HG03442 (cell line): ENCODE measurements around the gene MCTP2.

Experiments used
- ATAC-seq: cut with Tn5 transposase; IDR thresholded peaks from one replicate; pipeline ENCODE4 v1.9.1; 2021; ENCODE audit warnings: mild to moderate bottlenecking, moderate library complexity; ENCODE audit not compliant: unreplicated experiment

The MCTP2 gene

GRCh38 chr15:94432279-94432678 is 200.9 kb downstream of the MCTP2 start:
- no peak for ATAC-seq

GRCh38 chr15:94439158-94439557 is 207.8 kb downstream of the MCTP2 start:
- no peak for ATAC-seq

DNA sequence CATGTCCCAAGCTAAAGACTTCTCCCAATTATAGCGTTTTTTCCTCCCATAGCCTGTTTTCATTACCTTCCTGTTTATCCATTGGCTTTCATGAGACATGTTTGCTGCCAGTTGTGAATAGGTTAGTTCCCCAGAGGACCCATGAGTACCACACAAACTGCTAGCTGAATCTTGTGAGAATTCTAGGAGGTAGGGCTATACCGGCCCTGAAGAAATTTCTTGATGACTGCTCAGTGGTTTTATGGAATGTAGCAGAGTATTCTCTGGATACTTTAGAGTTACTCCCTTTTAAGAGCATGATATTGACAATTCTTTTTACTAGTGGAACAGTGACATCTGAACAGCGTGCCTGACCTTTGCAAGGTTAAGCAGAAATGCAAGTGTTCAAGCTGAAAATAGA is 210.4 kb downstream of the MCTP2 start:
- no peak for ATAC-seq

DNA sequence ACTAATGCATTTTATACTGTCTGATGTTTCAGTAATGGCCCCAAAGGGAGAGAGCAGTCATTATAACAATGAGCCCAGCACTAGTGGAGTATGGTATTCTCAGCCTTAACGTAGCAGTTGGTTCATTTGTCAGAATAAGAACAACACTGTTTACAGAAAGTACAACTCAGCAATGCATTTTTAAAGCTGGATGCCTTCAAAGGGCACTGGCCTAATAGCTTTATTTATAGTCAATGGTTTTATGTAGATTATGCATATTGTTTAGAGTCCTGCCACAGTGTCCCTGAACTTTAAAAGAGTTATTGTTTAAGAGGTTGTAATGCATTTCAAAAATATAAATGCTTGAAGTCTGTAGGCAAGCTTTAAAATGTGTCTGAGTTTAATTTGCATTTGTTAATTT is 211.1 kb downstream of the MCTP2 start:
- no peak for ATAC-seq

DNA sequence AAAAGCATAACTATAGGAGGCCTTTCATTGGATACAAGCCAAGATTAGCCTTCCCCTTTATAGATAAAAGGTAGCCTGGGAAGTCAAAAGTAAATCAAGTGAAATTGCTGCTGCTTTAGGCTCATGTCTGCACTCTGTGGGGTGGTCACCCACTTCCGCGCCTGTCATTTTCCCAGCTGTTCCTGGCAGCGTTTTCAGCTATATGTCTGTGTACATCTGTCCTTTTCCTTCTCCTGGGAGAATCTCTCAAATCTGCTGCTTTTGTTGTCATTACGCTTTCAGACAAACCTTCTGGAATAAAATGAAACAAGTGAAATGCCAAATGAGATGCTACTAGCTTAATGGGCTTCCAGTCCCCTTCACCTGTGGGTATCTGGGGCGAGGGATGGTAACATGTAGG is 211.8 kb downstream of the MCTP2 start:
- no peak for ATAC-seq

GRCh38 chr15:94445566-94446160 is 214.3 kb downstream of the MCTP2 start:
- ATAC-seq, result no peak

DNA sequence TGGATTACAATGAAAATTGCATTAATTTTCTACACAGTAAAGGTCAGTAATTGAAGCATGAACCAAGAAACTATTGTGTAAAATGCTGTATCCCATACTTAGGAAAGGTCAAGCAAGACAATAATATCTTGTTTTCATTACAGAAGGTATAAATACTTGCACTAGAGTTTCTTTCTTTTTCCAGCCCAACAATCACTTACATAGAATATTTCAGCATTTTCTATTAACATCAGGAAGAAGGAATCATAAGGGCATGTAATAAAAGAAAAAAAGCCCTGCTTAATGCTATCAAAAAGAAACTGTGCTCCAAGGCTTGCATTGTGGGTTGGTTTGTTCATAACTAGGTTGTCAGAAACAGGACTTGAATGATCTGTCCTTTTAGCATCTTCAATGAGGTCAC is 215.1 kb downstream of the MCTP2 start:
- no peak for ATAC-seq

GRCh38 chr15:94451466-94451865 is 220.1 kb downstream of the MCTP2 start:
- ATAC-seq, result no peak

DNA sequence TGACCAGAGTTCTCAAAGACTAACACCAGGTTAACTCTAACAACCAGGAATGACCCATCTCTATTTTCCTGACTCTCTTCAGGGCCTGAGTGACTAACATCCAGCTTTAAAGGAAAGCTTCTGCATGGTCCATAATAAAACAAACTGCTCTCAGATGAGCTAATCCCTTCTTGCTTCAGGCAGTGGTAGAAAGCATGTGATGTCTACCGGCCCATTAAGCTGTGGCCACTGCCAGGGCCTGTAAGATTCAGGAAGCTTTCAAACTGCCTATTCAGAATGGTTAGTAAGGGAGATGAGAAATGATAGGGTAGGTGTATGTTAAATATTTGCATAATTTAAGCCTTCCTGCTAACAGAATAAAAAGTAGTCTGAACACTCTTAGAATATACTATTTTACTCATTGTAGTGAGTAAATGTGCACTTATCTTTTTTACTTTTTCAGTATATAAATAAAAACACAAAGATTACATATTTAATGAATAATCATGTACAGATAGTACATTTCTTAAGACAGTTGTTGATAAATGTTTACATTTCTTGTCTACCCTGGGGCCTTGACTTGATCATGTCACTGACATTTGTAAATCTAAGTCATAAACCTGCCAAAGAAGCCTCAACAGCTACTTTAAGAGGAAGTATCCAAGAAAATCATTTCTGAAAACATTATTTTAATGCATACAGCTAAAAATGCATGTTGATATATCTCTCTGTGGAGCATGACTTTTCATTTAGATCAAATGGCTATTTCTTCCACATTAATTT is 222.0 kb downstream of the MCTP2 start:
- no peak for ATAC-seq

DNA sequence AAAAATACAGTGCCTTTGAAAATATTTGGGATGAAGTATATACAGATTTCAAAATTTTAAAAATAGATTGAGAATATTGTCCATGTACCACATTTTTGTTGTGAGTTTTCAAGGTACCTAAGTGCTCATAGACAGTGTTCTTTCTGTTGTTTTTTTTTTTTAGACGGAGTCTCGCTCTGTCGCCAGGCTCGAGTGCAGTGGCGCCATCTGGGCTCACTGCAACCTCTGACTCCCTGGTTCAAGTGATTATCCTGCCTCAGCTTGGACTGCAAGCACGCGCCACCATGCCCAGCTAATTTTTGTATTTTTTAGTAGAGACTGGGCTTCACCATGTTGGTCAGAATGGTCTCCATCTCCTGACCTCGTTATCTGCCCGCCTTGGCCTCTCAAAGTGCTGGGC is 223.9 kb downstream of the MCTP2 start:
- ATAC-seq, result no peak

DNA sequence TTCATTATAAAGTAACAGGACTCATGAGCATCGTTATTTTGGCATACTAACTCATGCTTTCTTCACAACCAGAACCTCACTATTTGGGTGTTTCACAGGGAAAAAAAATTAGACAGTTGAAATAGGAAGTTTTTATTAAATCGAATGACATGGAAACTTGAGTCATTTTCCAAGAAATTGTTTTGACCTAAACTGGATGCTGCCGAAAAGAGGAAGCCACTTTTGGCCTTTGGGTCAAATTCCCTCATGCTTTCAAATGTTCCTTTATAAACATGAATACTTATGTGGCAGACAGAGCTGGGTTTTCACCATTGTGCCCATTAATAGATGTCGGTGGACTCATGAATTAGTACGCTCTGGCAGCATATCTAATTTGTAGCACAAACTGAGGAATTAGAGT is 224.9 kb downstream of the MCTP2 start:
- no peak for ATAC-seq

GRCh38 chr15:94457661-94458060 is 226.3 kb downstream of the MCTP2 start:
- ATAC-seq, result no peak

- ATAC-seq, result no peak
These were observed 229.3 kb downstream of the MCTP2 start for GRCh38 chr15:94460624-94461023.

GRCh38 chr15:94467034-94467433 is 235.7 kb downstream of the MCTP2 start:
- ATAC-seq, result no peak

DNA sequence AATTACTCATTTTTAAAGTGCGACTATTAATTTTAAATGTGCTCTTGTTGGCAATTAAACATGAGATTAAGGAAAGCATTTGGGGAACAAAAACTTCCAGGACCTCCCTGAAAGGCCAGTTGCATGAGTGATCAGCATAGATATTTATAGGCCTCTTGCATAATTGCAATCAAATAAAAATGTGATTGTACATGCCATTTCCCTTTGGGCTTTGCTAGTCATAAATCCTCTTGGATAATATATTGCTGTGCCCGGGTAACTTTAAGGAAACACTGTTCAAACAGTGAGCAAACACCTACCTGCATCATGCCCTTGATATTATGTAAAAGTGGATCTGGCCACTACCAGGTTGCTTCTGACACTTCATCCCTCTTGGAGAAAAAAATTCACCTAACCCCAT is 239.1 kb downstream of the MCTP2 start:
- no peak for ATAC-seq

- ATAC-seq, result no peak
These were observed 245.3 kb downstream of the MCTP2 start for GRCh38 chr15:94476686-94477085.

- ATAC-seq, result no peak
These were observed 246.7 kb downstream of the MCTP2 start for GRCh38 chr15:94477913-94478553.

- no peak for ATAC-seq
These were observed 247.4 kb downstream of the MCTP2 start for GRCh38 chr15:94478763-94479162.

DNA sequence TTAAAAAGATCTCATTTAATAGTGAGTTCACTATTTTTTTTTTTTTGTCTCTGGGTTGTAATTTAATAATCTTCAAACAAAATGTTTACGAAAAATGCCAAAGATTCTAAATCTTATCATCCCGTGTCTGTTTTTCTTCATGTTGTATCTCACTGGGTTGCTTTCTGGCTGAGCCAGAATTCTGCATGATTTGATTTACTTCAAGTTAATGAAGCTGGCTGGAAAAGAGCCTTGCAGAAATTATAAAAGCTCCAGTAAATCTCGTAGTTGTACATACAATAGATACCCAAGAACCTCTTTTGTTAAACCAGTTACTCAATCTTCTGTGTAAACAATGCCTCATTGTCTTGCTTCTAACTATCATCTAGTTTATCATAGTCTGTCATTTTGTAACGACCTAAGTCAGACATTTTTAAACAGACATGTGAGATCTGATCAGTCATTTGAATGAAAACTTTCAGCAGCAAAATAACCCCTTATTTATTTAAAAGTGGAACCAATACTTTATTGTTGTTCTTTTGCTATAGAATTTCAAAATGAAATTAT is 249.0 kb downstream of the MCTP2 start:
- no peak for ATAC-seq

DNA sequence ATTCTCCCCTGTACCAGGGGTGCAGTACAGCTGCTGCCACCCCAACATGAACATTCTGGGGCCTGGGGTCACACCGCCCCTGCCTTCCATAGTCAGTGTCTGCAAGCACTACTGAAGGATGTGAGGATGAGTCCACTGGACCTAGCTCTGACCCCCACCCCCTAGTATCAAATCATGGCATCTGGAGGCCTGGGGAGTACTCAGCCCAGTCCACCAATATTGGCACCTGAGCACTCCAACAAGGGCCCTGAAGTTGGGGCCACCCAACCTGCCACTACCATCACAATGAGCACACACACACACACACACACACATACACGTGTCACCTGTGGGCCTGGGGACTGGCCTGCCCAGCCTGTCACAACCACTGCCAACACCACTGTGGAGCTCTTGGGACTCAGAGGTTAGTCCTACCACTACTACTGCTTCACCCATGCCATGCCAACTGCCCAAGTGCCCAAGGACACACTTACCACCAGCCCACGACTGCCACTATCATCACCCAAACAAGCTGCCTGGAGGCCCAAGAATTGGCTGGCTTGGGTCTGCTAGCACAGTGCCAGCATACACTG is 253.9 kb downstream of the MCTP2 start:
- ATAC-seq, result no peak

- ATAC-seq, result no peak
These were observed 256.3 kb downstream of the MCTP2 start for GRCh38 chr15:94487635-94488034.

DNA sequence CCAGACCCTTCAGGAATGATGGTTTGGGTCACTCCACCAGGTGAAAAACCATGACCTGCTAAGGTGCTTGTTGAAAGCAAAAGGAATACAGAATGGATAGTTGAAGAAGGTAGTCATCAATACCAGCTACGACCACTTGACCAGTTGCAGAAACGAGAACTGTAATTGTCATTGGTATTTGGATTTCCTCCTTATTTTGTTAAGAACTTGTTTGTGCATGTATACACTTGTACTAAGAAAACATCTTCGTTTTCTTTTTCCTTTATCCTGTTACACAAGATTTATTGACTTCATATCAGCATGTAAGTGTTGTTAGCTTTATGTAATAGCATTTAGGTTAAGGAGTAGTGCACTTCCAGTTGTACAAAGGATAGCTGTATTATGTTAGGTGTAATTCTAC is 261.8 kb downstream of the MCTP2 start:
- ATAC-seq, result no peak
